Activated CD4-positive, alpha-beta T cell treated with anti-CD3 and anti-CD28 coated beads, Interleukin-2, amount 50 U/mL, for 4 hours (primary cell): Measurements from ENCODE around the gene KIF20B.

Experiments used
- DNase-seq, 2 experiments: peaks; one replicate each; pipeline ENCODE4 v3.0.0-alpha.2; 2020

Gene KIF20B, protein sequence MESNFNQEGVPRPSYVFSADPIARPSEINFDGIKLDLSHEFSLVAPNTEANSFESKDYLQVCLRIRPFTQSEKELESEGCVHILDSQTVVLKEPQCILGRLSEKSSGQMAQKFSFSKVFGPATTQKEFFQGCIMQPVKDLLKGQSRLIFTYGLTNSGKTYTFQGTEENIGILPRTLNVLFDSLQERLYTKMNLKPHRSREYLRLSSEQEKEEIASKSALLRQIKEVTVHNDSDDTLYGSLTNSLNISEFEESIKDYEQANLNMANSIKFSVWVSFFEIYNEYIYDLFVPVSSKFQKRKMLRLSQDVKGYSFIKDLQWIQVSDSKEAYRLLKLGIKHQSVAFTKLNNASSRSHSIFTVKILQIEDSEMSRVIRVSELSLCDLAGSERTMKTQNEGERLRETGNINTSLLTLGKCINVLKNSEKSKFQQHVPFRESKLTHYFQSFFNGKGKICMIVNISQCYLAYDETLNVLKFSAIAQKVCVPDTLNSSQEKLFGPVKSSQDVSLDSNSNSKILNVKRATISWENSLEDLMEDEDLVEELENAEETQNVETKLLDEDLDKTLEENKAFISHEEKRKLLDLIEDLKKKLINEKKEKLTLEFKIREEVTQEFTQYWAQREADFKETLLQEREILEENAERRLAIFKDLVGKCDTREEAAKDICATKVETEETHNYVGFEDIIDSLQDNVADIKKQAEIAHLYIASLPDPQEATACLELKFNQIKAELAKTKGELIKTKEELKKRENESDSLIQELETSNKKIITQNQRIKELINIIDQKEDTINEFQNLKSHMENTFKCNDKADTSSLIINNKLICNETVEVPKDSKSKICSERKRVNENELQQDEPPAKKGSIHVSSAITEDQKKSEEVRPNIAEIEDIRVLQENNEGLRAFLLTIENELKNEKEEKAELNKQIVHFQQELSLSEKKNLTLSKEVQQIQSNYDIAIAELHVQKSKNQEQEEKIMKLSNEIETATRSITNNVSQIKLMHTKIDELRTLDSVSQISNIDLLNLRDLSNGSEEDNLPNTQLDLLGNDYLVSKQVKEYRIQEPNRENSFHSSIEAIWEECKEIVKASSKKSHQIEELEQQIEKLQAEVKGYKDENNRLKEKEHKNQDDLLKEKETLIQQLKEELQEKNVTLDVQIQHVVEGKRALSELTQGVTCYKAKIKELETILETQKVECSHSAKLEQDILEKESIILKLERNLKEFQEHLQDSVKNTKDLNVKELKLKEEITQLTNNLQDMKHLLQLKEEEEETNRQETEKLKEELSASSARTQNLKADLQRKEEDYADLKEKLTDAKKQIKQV (N-terminal part only)

DNA sequence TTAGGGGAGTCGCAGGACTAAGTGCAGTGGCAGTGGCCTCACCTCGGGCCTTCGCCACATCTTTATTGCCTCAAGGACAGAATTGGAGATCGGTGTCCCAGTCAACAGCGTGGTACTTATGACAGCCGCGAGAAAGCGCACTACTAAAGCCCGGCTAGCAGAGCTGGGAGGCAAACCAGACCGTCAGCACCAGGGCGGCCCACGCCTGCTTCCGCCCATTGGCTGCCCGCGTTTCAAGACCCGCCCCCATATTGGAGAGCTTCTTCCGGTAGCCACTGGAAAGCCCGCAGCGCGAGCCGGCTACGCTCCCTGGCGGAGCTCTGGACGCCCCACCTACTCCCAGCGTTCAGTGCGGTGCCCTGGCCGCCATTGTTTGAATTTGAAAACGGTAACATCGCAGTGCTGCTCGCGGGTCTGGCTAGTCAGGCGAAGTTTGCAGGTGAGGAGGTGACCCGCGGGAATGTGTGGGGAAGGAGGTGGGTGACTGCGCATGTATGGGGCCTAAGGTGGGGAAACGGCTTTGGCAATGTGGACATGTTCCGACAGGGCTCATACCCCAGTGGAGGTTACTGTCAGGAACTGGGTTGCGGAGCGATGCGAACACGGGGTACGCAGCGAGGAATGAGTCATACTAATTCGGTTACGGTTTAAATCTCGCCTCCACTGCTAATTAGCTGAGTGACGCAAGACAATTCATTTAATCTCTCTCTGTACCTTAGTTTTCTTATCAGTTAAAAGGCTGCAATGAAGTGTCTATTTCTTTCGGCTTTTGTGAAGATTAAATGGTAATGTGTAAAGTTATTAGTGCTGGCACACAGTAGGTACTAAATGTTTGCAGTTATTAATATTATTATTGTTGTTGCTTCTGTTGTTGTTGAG lies at the start of gene KIF20B:
TSS of gene KIF20B (plus strand) at position 349 of the 879 bp plus-strand sequence. CDS start 3,705 bp downstream, outside the sequence.
- DNase-seq, result peak; percentile 91 to 94

DNA sequence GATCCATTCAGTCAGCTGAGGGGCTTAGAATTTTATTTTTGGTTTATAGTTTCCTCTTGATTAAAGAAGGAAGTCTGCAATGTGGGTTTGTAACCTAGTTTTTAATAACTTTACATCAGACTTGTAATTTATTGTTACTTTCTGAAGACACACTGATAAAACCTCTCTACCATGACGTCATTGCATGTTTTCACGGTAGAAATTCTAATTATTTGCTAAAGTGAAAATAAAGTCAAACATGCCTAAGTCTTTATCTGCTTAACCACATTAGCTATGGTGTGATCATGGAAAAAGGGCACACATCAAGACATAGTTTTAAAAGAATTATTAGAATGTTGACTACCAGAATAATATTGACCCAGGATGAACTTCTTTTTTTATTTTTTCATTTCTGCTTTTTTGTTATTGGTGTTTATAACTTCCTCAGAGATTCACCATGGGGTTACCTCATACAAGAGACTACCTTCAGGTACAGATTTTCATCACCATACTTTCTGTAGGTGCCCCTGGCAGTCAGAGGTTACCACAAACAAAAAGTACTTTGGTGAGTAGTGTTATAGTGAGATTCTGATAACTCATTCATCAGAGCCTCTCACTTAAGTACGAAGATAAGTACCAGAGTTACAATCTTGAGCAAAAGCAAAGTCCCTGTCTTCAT lies 49.3 kb upstream of the KIF20B start:
- no peak for DNase-seq

DNA sequence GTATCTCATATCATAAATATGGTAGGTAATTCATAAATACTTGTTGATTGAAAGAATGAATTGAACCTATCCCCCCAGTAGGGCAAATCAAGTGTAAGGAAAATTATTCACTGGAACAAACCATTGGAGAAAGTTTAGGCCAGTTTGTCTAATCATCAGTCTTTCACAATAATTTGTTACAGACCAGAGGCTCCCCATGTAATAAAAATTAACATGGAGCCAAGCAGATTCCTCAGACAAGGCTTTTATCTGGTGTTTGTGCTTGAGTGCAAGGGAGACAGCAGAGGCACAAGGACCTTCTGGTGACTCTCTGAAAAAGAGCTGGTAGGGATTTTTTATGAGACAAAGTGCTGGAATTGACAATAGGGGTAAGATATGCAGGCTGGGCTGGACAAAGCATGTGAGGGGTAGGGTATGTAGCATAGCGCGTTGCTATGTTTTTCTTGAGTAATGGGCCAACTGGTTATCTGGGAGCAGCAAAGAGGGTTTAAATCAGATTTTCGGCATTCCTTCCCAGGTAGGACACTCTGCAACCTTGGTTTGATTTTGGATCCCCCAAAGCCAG lies 48.5 kb upstream of the KIF20B start:
- DNase-seq, result no peak

DNA sequence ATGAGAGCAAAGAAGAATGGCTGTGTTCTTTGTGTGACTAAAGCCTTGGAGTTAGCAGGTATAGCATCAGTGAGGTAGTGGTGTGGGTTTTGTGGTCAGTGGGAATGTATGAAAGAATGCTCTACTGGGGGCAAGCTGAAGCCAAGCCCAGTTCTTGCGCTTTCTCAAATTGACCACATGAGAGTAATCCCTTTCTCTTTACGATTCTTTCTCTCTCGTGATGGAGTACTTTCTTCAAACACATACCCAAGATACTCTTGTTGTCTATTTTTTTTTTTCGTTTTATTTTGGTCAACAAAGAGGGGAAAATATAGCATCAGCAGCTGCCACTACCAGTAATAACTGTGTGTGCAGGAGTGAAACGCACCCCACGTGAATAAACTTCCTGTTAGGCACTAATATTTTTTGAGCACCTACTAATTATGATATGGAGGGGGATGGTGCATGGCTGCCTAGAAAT lies 48.0 kb upstream of the KIF20B start:
- no peak for DNase-seq

DNA sequence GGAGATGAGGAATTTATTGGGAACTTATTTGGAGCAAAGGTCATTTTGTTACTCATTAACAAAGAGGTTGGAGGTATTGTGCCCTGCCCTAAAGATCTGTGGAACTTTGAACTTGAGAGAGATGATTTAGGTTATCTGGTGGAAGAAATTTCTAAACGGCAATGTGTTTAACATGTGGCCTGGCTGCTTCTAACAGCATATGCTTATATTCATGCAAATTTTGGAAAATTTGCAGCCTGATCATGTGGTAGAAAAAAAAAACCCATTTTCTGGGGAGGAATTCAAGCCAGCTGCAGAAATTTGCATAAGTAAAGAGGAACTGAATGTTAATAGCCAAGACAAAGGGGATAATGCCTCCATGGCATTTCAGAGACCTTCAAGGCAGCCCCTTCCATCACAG lies 45.7 kb upstream of the KIF20B start:
- DNase-seq, result no peak

DNA sequence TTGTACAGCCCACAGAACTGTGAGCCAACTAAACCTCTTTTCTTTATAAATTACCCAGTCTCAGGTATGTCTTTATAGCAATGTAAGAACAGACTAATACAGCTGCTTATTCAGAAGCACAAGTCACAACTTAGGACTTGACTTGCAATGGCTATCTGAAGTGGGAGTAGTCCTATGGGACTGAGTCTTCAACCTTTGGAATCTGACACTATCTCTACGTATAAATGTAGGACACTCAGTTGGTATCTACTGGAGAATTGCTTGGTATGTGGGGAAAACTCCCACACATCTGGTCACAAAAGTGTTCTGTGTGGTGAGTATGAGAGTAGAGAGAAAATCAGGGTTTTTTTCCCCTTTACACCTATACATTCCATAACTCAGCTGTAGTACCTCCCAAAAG lies 44.1 kb upstream of the KIF20B start:
- no peak for DNase-seq

DNA sequence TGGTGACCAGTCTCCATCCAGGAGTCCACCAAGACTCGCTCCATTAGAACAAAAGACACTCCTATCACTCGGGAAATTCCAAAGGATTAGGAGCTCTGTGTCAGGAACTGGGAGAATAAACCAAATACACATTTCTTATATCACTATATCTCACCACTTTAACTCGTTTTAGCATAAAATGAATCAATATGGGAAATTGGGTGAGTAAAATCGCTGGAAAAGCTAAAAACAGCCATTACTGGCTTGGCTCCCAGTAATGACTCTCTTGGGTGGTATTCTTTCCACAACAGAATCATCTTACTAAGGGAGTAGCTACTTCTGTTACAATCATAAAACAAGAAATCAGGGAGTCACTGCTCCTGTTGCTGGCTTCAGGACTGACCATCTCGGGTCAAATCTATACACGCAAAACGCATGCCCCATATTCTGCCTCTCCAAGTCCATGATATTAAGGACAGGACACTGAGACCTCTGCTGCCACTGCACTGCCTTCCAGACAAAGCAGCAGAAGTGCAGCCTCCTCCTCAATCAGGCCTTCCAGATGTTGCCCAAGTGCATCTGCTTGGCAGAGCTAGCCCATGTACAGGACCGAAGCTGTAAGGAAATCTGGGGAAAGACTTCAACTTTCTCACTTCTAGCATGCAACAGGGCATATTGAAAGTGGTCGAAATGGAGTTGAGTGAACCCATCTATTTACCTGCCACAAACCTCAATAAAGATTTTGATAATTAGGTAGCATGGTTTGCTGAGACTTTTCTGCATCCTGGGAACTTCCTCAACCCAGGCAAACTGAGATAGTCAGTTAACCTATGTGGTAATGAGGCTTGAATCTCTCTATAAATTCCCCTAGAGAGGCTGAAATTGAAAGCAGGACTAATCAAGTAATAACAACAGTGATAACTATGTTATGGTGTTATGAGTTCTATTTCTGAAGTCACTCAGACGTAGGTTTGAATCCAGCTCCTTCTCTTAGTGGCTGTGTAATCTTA lies 42.0 kb upstream of the KIF20B start:
- DNase-seq, result no peak

DNA sequence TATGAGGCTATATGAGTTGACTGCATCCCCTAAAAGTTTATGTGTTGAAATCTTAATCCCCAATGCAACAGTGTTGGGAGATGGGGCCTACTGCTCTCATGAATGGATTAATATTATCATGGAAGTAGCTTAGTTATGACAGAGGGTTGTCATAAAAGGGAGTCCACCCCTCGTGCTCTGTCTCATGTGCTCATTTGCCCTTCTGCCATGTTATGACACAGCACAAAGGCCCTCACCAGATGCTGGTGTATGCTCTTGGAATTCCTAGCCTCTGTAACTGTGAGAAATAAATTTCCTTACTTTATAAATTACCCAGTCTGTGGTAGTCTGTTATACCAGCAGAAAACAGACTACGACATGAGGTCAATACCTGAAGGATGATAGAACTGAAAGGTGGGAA lies 38.8 kb upstream of the KIF20B start:
- DNase-seq, result no peak

DNA sequence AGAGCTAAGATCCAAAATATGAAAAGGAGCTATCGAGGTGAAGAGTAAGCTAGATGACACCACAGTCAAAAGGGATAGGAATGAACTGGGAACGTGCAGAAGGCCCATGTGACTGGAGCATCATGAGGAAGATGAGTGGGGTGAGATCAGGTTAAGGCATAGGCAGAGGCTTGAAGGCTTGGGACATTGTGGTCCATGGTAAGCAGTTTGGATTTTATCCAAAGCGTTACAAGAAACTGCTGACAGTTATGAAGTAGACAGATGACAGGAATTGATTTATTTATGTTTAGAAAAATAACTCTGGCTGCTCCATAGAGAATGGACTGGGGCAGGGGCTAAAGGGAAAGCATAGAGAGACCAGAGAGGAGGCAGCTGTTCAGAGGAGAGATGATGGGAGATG lies 38.2 kb upstream of the KIF20B start:
- DNase-seq, result no peak

DNA sequence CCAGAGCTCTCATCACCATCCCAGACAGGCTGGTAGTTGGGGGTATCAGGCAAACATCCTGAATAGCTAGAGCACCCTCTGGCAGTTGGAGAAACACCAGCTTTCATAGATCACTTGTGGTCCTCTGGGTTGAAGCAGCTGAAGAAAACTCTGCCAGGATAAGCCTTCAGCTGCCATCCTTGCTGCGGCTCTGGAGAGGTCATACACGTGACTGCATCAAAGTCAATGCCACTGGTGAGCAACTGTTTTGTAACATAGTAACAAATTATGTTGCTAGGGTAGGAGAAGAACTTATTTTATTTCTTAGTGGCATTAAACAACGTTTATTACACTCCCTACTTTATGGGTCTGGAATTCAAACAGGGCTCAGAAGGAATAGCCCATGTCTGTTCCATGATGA lies 37.2 kb upstream of the KIF20B start:
- DNase-seq, result no peak

DNA sequence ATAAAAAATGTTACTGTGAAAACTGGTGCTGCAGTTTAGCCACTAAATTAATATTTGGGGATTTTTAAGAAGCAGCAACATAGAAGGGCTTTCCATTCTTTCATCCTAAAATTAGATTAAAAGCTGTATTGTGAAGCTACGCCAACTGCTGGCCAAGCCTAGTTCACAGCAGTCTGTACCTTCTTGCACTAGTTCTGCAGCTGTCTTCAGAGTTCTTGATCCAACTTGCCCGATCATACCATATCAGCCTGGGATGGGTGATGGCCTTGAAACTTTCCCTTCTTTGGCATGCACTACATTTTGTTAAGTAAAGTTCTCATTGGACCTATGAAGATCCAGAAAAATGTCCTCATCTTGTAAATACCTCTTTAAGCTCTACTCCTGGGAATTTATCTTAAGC lies 36.1 kb upstream of the KIF20B start:
- no peak for DNase-seq

DNA sequence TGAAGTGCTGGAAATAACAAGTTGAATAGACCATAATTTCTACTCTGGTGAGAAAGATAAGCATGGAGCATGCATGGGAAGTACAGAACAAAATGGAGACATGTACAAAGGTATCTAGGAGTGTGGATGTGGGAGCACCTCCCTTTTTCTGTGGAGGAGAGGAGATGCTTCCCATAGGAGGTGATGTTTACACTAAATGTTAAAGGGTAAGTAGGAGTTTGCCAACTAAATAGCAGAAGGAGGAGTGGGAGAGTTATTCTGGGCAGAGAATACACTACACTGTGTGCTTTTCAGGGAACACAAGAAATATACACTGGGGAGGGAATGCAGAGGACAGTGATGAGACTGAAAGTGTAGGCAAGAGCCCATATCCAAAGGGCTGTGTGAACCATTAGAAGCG lies 35.3 kb upstream of the KIF20B start:
- no peak for DNase-seq

DNA sequence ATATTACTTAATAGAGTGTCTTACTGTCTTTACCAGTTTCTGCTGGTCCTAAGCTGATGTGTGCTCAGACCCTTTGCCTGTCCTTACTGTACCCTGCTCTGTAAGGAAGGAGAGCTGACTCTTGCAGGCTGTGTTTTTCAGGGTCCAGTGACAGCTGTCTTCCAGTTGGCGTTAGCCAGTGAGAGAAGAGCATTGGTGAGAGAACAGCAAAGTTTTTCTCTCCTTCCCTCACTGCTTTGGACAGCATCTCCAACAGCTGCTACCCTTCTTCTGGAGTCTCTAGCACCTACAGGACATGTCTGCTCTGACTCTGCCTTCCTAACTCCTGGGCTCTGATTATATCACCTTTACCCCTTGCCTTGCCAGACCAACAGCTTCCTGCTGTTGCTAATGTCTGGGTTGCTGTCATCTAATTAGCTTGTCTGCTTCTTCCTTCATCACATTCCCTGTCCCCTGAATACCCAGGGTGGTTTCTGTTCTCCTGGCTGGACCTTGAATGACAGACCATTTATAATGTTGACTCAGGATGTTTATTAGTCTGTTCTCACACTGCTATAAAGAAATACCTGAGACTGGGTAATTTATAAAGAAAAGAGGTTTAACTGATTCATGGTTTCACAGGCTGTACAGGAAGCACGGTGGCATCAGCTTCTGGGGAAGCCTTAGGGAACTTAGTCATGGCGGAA lies 32.9 kb upstream of the KIF20B start:
- no peak for DNase-seq

DNA sequence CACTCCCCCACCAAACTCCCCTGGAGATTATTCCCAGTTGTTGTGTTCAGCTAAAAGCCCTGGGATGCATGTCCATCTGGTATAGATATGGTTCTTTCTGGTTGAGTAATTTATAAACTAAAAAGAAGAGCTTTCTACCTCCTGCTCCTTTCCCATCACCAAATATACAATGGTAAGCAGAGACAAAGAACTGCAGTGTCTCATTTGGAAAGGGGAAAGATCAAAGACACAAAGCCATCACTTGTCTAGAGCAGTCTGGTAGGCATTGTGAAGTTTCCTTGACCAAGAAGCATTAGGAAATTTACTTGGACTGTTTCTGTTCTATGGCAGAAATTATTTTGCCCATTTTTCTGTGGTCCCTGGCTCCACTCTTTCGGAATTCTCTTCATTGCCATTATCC lies 31.4 kb upstream of the KIF20B start:
- no peak for DNase-seq

DNA sequence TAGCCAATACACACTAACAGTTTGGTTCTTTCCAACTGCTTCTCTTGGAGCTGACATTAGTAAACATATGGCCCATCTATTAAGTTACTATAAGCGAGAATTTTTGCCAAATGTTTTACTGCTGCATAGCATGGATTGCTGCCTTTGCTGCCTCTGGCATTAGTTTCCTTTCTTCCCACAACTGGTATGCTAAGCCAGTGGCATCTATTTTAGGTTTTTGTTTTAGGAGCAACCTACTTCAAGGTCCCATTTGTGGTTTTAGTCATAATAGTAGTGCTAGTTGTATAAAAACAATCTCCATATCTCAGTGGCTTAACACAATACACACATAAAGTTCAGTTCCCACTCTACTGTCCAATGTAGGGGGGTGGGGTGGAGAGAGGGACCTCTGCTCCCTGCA lies 30.5 kb upstream of the KIF20B start:
- DNase-seq, result no peak

DNA sequence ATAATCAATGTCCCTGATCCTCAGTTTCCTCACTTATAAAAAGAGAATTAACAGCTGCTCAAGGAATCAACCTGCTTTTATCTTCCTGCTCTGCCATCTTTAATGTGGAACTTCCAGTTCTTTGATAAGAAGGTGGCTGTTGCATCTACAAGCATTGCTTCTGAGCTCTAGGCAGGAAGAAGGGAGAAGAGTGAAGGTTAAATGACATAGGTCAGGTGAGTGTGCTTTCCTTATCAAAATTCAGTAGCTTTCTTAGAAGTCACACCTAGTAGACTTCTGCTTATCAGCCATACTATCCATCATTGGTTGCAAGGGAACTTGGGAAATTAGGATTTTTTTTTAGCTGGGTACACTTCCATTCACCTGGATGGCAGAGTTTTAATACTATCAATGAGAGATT lies 24.0 kb upstream of the KIF20B start:
- DNase-seq, result no peak

DNA sequence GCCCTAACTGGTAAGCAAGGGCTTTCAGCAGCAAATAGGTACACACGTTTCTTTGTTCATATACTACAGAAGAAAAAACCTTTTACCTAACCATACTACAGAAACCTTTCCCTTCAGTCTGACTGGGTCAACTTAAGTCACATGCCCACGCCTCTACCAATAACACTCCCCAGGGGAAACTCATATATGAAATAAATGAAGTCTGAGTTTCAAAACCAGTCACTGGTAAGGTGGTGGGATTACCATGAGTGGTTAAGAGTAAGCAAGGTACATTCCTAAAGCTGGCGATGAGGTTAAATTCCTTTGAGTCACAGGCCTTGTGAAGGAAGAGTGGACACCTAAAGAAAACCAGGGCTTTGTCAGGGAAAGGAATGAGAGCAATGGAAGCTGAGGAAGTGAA lies 21.4 kb upstream of the KIF20B start:
- DNase-seq, result no peak

DNA sequence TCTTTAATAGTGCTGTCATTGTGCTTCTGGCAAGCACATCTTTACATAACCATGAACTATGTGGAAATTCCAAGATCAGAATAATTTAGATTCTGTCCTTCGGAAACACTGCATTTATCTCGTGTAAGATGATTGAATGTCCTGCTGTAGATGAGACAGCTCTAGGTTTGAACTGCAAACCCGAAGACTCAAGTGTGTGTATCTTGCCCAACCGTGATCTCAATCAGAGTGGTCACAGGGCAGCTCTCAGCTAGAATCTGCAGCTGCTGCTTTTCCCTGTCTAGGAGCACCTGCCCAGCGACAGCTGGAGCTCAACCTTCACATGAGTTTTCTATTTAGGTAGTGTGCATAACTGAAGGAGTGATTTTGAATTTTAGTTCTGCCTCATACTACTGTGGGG lies 17.5 kb upstream of the KIF20B start:
- DNase-seq, result no peak

DNA sequence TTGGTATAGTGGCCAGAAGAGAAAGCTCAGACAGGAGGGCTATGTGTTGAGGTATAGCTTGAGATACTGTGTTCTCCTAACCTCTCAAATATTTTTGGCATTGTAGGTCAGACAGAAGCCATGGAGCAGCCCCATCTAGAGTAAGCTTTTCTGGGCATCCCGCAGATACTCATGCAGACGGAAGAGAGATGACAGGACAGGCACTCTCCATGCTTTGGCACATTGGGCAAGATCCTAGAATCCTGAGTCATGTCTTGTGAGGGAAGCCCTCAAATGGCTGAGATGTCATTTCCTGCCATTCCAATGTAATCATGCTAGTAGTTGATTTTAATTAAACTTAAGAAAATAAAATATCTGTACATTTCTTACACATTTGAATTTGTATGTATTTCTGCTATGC lies 16.8 kb upstream of the KIF20B start:
- no peak for DNase-seq
